H1 (cell line): ENCODE results near the gene GRIK4. TPM values are rescaled to one million over a fixed set of nuclear protein-coding genes. Genes with fewer than 3 reads are reported as not detected.

Experiments
- CTCF ChIA-PET: fragments of 300-600 bp; sonication (Branson Sonifier 250); formaldehyde crosslinking; loops from one replicate; lab custom pipeline; 2021; ENCODE audit not compliant: partially characterized antibody; lab: Charles Lee
- POLR2A ChIA-PET: fragments of 300-600 bp; sonication (Branson Sonifier 250); formaldehyde crosslinking; loops from one replicate; lab custom pipeline; 2021; ENCODE audit warnings: inconsistent platforms; ENCODE audit not compliant: partially characterized antibody; lab: Charles Lee
- DNase-seq, 2 experiments: peaks; one replicate each; pipeline versions ENCODE4 v3.0.0 to v3.0.0-alpha.2; 2010 to 2022; ENCODE audit warnings: low spot score in 2 of 2, low read depth in 1 of 2, mixed read lengths in 1 of 2
- FAIRE-seq: peaks from 2 replicates; lab custom pipeline; 2011; peaks lifted over from hg19 to GRCh38; lab: Jason Lieb, UNC
- H2AFZ ChIP-seq: 2 replicates; pipeline ENCODE4 v1.8.1; 2012; ENCODE audit warnings: low read length, inconsistent platforms
- H2AK5ac ChIP-seq: 2 replicates; pipeline ENCODE4 v1.6.1; 2013; ENCODE audit warnings: low read depth, low read length
- H2BK120ac ChIP-seq: replicated peaks from 2 replicates; pipeline ENCODE3; 2013; ENCODE audit warnings: low read depth, low read length, inconsistent platforms
- H2BK12ac ChIP-seq: 2 replicates; pipeline ENCODE4 v1.6.1; 2013; ENCODE audit warnings: low read depth, low read length
- H2BK15ac ChIP-seq: 2 replicates; pipeline ENCODE4 v1.6.1; 2013; ENCODE audit warnings: low read length
- H2BK20ac ChIP-seq: 2 replicates; pipeline ENCODE4 v1.6.1; 2013; ENCODE audit warnings: low read length
- H2BK5ac ChIP-seq: 2 replicates; pipeline ENCODE4 v1.6.1; 2013; ENCODE audit warnings: low read depth, low read length
- H3K14ac ChIP-seq: 2 replicates; pipeline ENCODE4 v1.6.1; 2013; ENCODE audit warnings: inconsistent platforms; ENCODE audit not compliant: insufficient read length
- H3K18ac ChIP-seq: 2 replicates; pipeline ENCODE4 v1.6.1; 2013; ENCODE audit warnings: low read length; ENCODE audit errors: extremely low read depth
- H3K23ac ChIP-seq: 2 replicates; pipeline ENCODE4 v1.6.1; 2013; ENCODE audit warnings: inconsistent platforms; ENCODE audit not compliant: insufficient read length
- H3K23me2 ChIP-seq: 2 replicates; pipeline ENCODE4 v1.6.1; 2013; ENCODE audit warnings: low read depth, low read length
- H3K27ac ChIP-seq: 2 replicates; pipeline ENCODE4 v1.6.1; 2011; ENCODE audit warnings: low read depth, low read length, inconsistent platforms
- H3K27me3 ChIP-seq, 4 experiments: replicated peaks in 1 of 4; 1 replicate in 1 of 4; 2 replicates in 3 of 4; pipeline versions ENCODE4 v1.6.1 to v1.8.1; 2011 to 2013; ENCODE audit warnings: low read length in 3 of 4, mild to moderate bottlenecking in 3 of 4, inconsistent platforms in 2 of 4, mixed read lengths in 2 of 4, moderate library complexity in 1 of 4; ENCODE audit not compliant: control insufficient read depth in 3 of 4, insufficient read depth in 3 of 4; ENCODE audit errors: extremely low read depth in 1 of 4
- H3K36me3 ChIP-seq, 4 experiments: 2 replicates each; pipeline versions ENCODE4 v1.6.1 to v1.8.1; 2011 to 2013; ENCODE audit warnings: mild to moderate bottlenecking in 4 of 4, low read length in 3 of 4, moderate library complexity in 2 of 4, control low read depth in 1 of 4, inconsistent platforms in 1 of 4; ENCODE audit not compliant: insufficient read depth in 4 of 4, control insufficient read depth in 2 of 4
- H3K4ac ChIP-seq: replicated peaks from 2 replicates; pipeline ENCODE3; 2013; ENCODE audit warnings: low read length, low read depth, mixed read lengths, inconsistent platforms; ENCODE audit not compliant: insufficient read length
- H3K4me1 ChIP-seq, 4 experiments: replicated peaks in 1 of 4; 1 replicate in 1 of 4; 2 replicates in 3 of 4; pipeline versions ENCODE4 v1.6.1 to v1.8.1; 2011 to 2013; ENCODE audit warnings: low read length in 3 of 4, inconsistent platforms in 2 of 4, mixed read lengths in 1 of 4; ENCODE audit not compliant: insufficient read depth in 4 of 4, control insufficient read depth in 3 of 4
- H3K4me2 ChIP-seq, 2 experiments: 2 replicates each; pipeline versions ENCODE4 v1.6.1 to v1.8.1; 2011 to 2013; ENCODE audit warnings: low read depth in 2 of 2, low read length in 2 of 2, control low read depth in 1 of 2, inconsistent platforms in 1 of 2, mild to moderate bottlenecking in 1 of 2; ENCODE audit not compliant: insufficient read depth in 1 of 2
- H3K4me3 ChIP-seq, 4 experiments: fragments of 200-600, 300-600 bp in 1 of 4; sonication (generic), shearing (Covaris generic), sonication (Bioruptor Twin) in 1 of 4; 2 replicates each; pipeline versions ENCODE4 v1.5.1 to v1.8.1; 2011 to 2016; ENCODE audit warnings: low read length in 4 of 4, low read depth in 3 of 4, control low read depth in 2 of 4, inconsistent platforms in 2 of 4, mild to moderate bottlenecking in 2 of 4, mixed read lengths in 1 of 4, moderate library complexity in 1 of 4; ENCODE audit not compliant: insufficient read depth in 2 of 4; ENCODE audit errors: extremely low read depth in 1 of 4
- H3K56ac ChIP-seq: replicated peaks from 2 replicates; pipeline ENCODE3; 2013; ENCODE audit warnings: low read depth, mild to moderate bottlenecking, mixed read lengths, low read length, inconsistent platforms; ENCODE audit not compliant: insufficient read length
- H3K79me1 ChIP-seq: 2 replicates; pipeline ENCODE4 v1.6.1; 2013; ENCODE audit warnings: low read depth, low read length, control low read depth
- H3K79me2 ChIP-seq, 2 experiments: 2 replicates each; pipeline versions ENCODE4 v1.6.1 to v1.8.1; 2012 to 2013; ENCODE audit warnings: low read length in 2 of 2, mild to moderate bottlenecking in 2 of 2, inconsistent platforms in 1 of 2; ENCODE audit not compliant: insufficient read depth in 2 of 2, control insufficient read depth in 1 of 2
- H3K9ac ChIP-seq, 4 experiments: replicated peaks in 1 of 4; 1 replicate in 1 of 4; 2 replicates in 3 of 4; pipeline versions ENCODE4 v1.6.1 to v1.8.1; 2011 to 2013; ENCODE audit warnings: low read depth in 3 of 4, low read length in 3 of 4, control low read depth in 2 of 4, mild to moderate bottlenecking in 2 of 4, moderate library complexity in 2 of 4, inconsistent platforms in 1 of 4; ENCODE audit errors: extremely low read depth in 1 of 4
- H3K9me3 ChIP-seq, 2 experiments: 2 replicates each; pipeline versions ENCODE4 v1.6.1 to v1.8.1; 2012 to 2013; ENCODE audit warnings: mild to moderate bottlenecking in 2 of 2, moderate library complexity in 2 of 2, control low read depth in 1 of 2, inconsistent platforms in 1 of 2, low read depth in 1 of 2, low read length in 1 of 2, mixed read lengths in 1 of 2; ENCODE audit not compliant: insufficient read depth in 2 of 2
- H4K20me1 ChIP-seq, 2 experiments: replicated peaks in 1 of 2; 2 replicates each; pipeline versions ENCODE3 to v1.8.1; 2011 to 2013; ENCODE audit warnings: inconsistent platforms in 2 of 2, low read length in 2 of 2, mild to moderate bottlenecking in 1 of 2; ENCODE audit not compliant: insufficient read depth in 2 of 2, control insufficient read depth in 1 of 2
- H4K5ac ChIP-seq: 2 replicates; pipeline ENCODE4 v1.6.1; 2013; ENCODE audit warnings: low read length, low read depth, mixed read lengths, inconsistent platforms; ENCODE audit not compliant: insufficient read length
- H4K8ac ChIP-seq: 2 replicates; pipeline ENCODE4 v1.8.0; 2013; ENCODE audit warnings: mild to moderate bottlenecking, moderate library complexity, low read length, inconsistent platforms; ENCODE audit not compliant: insufficient read depth; ENCODE audit errors: extremely low read depth
- H4K91ac ChIP-seq: replicated peaks from 2 replicates; pipeline ENCODE3; 2013; ENCODE audit warnings: low read length, mixed read lengths, inconsistent platforms; ENCODE audit not compliant: insufficient read length
- ASH2L ChIP-seq: fragments of 200-600, 300-600 bp; sonication (generic); IDR thresholded peaks from one replicate; pipeline ENCODE4 v1.7.1; 2017; ENCODE audit warnings: low read length
- BACH1 ChIP-seq: IDR thresholded peaks from 2 replicates; pipeline ENCODE4 v1.6.1; 2012; ENCODE audit warnings: low read length, improper control_type of control experiment
- POU5F1 ChIP-seq: IDR thresholded peaks from 2 replicates; pipeline ENCODE4 v1.6.1; 2011; ENCODE audit warnings: low read depth, mild to moderate bottlenecking, low read length, moderate library complexity
- WGBS, 2 experiments: shearing (Covaris generic) in 1 of 2; methylation state at CpG; one replicate each; pipeline versions ENCODE4 v1.1.6 to v1.1.7; 2013 to 2015; ENCODE audit warnings: low lambda C conversion rate in 2 of 2, mixed read lengths in 2 of 2, inconsistent platforms in 1 of 2, low coverage in 1 of 2, missing lambda C conversion rate in 1 of 2; ENCODE audit not compliant: insufficient replicate concordance in 2 of 2, insufficient coverage in 1 of 2, insufficient read length in 1 of 2; ENCODE audit errors: extremely low coverage in 1 of 2, missing lambda C conversion rate in 1 of 2; 5-methylcytosine and 5-hydroxymethylcytosine counted together
- polyA plus RNA-seq, 7 experiments: library from polyadenylated mRNA; depleted of rRNA in 3 of 7; stranded (reverse) in 5 of 7; unstranded in 2 of 7; fragments of >200 nt in 5 of 7; fragments of 200-250 nt in 2 of 7; gene quantifications; 1 replicate in 5 of 7; 2 replicates in 1 of 7; 4 replicates in 1 of 7; pipeline versions ENCODE4 v1.2.1 to v1.2.3, GENCODE V29; 2011 to 2013; ENCODE audit warnings: missing spikeins in 2 of 7, mixed read lengths in 2 of 7
- total RNA-seq: library from RNA; stranded (reverse); fragmentation: NEBNext Ultra II Directional; extraction: Animal tissue kit (Norgen Biotek cat#: 25700); gene quantifications from 2 replicates; pipeline ENCODE4 v1.2.1, GENCODE V29; 2021

Gene GRIK4
- total and polyA plus RNA-seq, 2 of the 8 experiments (the other 6 are each of a cell fraction or from before 2014, with no cell fraction given): 1.2 to 2.9 TPM

DNA sequence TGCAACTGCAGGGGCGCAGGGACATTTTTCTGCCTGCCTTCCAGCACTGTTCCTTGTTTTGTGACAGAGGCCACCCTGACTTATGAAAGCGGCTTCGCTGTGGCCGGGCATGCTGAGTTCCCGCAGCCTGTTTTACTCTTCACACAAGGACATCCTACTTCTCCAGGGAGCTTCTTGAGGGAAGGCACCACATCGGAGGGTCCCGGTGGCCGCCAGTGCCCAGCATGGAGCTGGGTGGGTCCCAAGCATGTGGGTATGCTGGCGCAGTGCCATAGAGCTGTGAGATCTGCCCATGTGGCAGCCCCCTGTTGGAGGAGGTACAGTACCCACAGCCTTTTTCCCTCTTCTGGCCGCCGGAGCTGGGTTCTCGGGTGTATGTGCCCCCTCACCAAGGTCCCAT is 136.1 kb downstream of the GRIK4 start:
- no peak overlapping the region for H3K56ac ChIP-seq
- no peak overlapping the region for H4K8ac ChIP-seq
- H3K4ac ChIP-seq: no peak overlapping the region
- no peak overlapping the region for H2BK120ac ChIP-seq
- POLR2A ChIA-PET: no interaction called here
- peaks cover 7 to 20% (median 11%) of the 10 kb centered on the region in 4 experiments for H3K4me1 ChIP-seq
- no peak overlapping the region for H3K27ac ChIP-seq
- DNase-seq: no peak
- H3K79me1 ChIP-seq: no peaks in the 10 kb centered on the region
- H3K14ac ChIP-seq: no peak overlapping the region
- no peak overlapping the region for H4K91ac ChIP-seq
- H3K23ac ChIP-seq: no peak overlapping the region
- no peak overlapping the region for H3K4me2 ChIP-seq
- H2BK12ac ChIP-seq: no peak overlapping the region
- peaks cover 7 to 36% of the 10 kb centered on the region in 2 experiments for H4K20me1 ChIP-seq
- no peak overlapping the region for H2AFZ ChIP-seq
- H3K23me2 ChIP-seq: no peaks in the 10 kb centered on the region
- H2BK20ac ChIP-seq: no peak overlapping the region
- no peaks in the 10 kb centered on the region for H3K9me3 ChIP-seq
- FAIRE-seq: no peak
- no peak overlapping the region for H2BK15ac ChIP-seq
- no peak overlapping the region for H3K9ac ChIP-seq
- no peak for TF ChIP-seq POU5F1
- TF ChIP-seq ASH2L: no peak
- TF ChIP-seq BACH1: no peak
- CTCF ChIA-PET: interaction anchor here (0.6 to 11.6 kb wide), 10 partner anchors 12 to 281 kb away, joined by 3 to 111 read pairs (median 4); no protein-coding TSS in a partner anchor
- H3K36me3 ChIP-seq: no peaks in the 10 kb centered on the region
- no peaks in the 10 kb centered on the region for H3K79me2 ChIP-seq
- no peak overlapping the region for H3K4me3 ChIP-seq
- WGBS, 2 experiments: 91% methylated on average over 10 of the region's 12 CpGs; no CpG with 5 or more reads in 1 of the 2 experiments
- H4K5ac ChIP-seq: no peak overlapping the region
- no peak overlapping the region for H3K18ac ChIP-seq
- H3K27me3 ChIP-seq: peaks cover 51 to 89% (median 73%) of the 10 kb centered on the region in 4 experiments
- H2AK5ac ChIP-seq: no peak overlapping the region
- no peak overlapping the region for H2BK5ac ChIP-seq
